ENCODE data around the gene XPO5.
"Not testable (repeated sequence)": the region's sequence is repeated elsewhere in the genome, so short reads cannot be mapped to it uniquely, and the experiment has no call there.

DNA sequence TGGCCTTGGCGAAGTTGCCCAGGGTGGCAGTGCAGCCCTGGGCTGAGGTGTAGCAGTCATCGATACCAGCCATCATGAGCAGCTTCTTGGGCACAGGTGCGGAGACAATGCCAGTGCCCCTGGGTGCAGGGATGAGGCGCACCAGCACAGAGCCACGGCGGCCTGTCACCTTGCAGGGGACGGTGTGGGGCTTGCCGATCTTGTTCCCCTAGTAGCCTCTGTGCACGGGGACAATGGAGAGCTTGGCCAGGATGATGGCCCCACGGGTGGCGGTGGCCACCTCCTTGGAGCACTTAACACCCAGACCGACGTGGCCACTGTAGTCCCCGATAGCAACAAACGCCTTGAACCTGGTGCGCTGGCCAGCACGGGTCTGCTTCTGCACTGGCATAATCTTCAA lies 36.9 kb downstream of the XPO5 start:
- TF ChIP-seq, protein P1, sequence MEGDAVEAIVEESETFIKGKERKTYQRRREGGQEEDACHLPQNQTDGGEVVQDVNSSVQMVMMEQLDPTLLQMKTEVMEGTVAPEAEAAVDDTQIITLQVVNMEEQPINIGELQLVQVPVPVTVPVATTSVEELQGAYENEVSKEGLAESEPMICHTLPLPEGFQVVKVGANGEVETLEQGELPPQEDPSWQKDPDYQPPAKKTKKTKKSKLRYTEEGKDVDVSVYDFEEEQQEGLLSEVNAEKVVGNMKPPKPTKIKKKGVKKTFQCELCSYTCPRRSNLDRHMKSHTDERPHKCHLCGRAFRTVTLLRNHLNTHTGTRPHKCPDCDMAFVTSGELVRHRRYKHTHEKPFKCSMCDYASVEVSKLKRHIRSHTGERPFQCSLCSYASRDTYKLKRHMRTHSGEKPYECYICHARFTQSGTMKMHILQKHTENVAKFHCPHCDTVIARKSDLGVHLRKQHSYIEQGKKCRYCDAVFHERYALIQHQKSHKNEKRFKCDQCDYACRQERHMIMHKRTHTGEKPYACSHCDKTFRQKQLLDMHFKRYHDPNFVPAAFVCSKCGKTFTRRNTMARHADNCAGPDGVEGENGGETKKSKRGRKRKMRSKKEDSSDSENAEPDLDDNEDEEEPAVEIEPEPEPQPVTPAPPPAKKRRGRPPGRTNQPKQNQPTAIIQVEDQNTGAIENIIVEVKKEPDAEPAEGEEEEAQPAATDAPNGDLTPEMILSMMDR (conservative IDR thresholded peaks at IDR 0.05; ENCODE audit: low read depth in 2 of 2) = not testable (repeated sequence)
- TF ChIP-seq, protein P2, sequence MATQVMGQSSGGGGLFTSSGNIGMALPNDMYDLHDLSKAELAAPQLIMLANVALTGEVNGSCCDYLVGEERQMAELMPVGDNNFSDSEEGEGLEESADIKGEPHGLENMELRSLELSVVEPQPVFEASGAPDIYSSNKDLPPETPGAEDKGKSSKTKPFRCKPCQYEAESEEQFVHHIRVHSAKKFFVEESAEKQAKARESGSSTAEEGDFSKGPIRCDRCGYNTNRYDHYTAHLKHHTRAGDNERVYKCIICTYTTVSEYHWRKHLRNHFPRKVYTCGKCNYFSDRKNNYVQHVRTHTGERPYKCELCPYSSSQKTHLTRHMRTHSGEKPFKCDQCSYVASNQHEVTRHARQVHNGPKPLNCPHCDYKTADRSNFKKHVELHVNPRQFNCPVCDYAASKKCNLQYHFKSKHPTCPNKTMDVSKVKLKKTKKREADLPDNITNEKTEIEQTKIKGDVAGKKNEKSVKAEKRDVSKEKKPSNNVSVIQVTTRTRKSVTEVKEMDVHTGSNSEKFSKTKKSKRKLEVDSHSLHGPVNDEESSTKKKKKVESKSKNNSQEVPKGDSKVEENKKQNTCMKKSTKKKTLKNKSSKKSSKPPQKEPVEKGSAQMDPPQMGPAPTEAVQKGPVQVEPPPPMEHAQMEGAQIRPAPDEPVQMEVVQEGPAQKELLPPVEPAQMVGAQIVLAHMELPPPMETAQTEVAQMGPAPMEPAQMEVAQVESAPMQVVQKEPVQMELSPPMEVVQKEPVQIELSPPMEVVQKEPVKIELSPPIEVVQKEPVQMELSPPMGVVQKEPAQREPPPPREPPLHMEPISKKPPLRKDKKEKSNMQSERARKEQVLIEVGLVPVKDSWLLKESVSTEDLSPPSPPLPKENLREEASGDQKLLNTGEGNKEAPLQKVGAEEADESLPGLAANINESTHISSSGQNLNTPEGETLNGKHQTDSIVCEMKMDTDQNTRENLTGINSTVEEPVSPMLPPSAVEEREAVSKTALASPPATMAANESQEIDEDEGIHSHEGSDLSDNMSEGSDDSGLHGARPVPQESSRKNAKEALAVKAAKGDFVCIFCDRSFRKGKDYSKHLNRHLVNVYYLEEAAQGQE (IDR thresholded peaks at IDR 0.05; ENCODE audit: unreplicated experiment) = not testable (repeated sequence)
- TF ChIP-seq EZH2 (IDR thresholded peaks at IDR 0.05; ENCODE audit: low read depth, unreplicated experiment); POLR2AphosphoS5 (IDR thresholded peaks at IDR 0.05; ENCODE audit: low read depth); EZH2phosphoT487 (IDR thresholded peaks at IDR 0.05; ENCODE audit: unreplicated experiment); JUNB (IDR thresholded peaks at IDR 0.05; ENCODE audit: unreplicated experiment); NANOG (IDR thresholded peaks at IDR 0.05; ENCODE audit: borderline replicate concordance); CREB1 (CRISPR knock-in tag; IDR thresholded peaks at IDR 0.05; ENCODE audit: low read depth); STAT1 (IDR thresholded peaks at IDR 0.05; ENCODE audit: unreplicated experiment); ZNF331 (CRISPR knock-in tag; IDR thresholded peaks at IDR 0.05; ENCODE audit: low read depth): not testable (repeated sequence)
- TF ChIP-seq, protein P3, sequence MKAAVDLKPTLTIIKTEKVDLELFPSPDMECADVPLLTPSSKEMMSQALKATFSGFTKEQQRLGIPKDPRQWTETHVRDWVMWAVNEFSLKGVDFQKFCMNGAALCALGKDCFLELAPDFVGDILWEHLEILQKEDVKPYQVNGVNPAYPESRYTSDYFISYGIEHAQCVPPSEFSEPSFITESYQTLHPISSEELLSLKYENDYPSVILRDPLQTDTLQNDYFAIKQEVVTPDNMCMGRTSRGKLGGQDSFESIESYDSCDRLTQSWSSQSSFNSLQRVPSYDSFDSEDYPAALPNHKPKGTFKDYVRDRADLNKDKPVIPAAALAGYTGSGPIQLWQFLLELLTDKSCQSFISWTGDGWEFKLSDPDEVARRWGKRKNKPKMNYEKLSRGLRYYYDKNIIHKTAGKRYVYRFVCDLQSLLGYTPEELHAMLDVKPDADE (IDR thresholded peaks at IDR 0.05) = not testable (repeated sequence)
- TF ChIP-seq, protein P4, sequence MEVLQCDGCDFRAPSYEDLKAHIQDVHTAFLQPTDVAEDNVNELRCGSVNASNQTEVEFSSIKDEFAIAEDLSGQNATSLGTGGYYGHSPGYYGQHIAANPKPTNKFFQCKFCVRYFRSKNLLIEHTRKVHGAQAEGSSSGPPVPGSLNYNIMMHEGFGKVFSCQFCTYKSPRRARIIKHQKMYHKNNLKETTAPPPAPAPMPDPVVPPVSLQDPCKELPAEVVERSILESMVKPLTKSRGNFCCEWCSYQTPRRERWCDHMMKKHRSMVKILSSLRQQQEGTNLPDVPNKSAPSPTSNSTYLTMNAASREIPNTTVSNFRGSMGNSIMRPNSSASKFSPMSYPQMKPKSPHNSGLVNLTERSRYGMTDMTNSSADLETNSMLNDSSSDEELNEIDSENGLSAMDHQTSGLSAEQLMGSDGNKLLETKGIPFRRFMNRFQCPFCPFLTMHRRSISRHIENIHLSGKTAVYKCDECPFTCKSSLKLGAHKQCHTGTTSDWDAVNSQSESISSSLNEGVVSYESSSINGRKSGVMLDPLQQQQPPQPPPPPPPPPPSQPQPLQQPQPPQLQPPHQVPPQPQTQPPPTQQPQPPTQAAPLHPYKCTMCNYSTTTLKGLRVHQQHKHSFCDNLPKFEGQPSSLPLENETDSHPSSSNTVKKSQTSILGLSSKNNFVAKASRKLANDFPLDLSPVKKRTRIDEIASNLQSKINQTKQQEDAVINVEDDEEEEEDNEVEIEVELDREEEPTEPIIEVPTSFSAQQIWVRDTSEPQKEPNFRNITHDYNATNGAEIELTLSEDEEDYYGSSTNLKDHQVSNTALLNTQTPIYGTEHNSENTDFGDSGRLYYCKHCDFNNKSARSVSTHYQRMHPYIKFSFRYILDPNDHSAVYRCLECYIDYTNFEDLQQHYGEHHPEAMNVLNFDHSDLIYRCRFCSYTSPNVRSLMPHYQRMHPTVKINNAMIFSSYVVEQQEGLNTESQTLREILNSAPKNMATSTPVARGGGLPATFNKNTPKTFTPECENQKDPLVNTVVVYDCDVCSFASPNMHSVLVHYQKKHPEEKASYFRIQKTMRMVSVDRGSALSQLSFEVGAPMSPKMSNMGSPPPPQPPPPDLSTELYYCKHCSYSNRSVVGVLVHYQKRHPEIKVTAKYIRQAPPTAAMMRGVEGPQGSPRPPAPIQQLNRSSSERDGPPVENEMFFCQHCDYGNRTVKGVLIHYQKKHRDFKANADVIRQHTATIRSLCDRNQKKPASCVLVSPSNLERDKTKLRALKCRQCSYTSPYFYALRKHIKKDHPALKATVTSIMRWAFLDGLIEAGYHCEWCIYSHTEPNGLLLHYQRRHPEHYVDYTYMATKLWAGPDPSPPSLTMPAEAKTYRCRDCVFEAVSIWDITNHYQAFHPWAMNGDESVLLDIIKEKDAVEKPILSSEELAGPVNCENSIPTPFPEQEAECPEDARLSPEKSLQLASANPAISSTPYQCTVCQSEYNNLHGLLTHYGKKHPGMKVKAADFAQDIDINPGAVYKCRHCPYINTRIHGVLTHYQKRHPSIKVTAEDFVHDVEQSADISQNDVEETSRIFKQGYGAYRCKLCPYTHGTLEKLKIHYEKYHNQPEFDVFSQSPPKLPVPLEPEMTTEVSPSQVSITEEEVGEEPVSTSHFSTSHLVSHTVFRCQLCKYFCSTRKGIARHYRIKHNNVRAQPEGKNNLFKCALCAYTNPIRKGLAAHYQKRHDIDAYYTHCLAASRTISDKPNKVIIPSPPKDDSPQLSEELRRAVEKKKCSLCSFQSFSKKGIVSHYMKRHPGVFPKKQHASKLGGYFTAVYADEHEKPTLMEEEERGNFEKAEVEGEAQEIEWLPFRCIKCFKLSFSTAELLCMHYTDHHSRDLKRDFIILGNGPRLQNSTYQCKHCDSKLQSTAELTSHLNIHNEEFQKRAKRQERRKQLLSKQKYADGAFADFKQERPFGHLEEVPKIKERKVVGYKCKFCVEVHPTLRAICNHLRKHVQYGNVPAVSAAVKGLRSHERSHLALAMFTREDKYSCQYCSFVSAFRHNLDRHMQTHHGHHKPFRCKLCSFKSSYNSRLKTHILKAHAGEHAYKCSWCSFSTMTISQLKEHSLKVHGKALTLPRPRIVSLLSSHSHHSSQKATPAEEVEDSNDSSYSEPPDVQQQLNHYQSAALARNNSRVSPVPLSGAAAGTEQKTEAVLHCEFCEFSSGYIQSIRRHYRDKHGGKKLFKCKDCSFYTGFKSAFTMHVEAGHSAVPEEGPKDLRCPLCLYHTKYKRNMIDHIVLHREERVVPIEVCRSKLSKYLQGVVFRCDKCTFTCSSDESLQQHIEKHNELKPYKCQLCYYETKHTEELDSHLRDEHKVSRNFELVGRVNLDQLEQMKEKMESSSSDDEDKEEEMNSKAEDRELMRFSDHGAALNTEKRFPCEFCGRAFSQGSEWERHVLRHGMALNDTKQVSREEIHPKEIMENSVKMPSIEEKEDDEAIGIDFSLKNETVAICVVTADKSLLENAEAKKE (CRISPR knock-in tag; IDR thresholded peaks at IDR 0.05) = not testable (repeated sequence)
